ENCODE data around the gene PPIA. TPM values are rescaled to one million over a fixed set of nuclear protein-coding genes. Genes with fewer than 3 reads are reported as not detected.

Gene PPIA
- total RNA-seq, 2 experiments from 2014 or later, result 2,573 to 2,935 TPM

- H2AFZ ChIP-seq (ENCODE audit: low read length), result no peak overlapping the region
Observed at GRCh38 chr7:44767912-44768627, 28.4 kb upstream of the PPIA start.

GRCh38 chr7:44768628-44769371 is 27.7 kb upstream of the PPIA start:
- Histone ChIP-seq H3K79me2 (ENCODE audit: insufficient read depth, low read depth, low read length) (no peaks in the 10 kb centered on the region), H3K36me3 (ENCODE audit: insufficient read depth, low read length) (peaks cover 41% of the 10 kb centered on the region), H3K4me3 (ENCODE audit: low read depth, low read length, poor library complexity, severe bottlenecking) (no peak overlapping the region), H2AFZ (ENCODE audit: low read length) (no peak overlapping the region), H3K27ac (ENCODE audit: low read depth, low read length, poor library complexity, severe bottlenecking) (no peak overlapping the region), H3K4me2 (ENCODE audit: low read length) (no peak overlapping the region), H3K4me1 (ENCODE audit: insufficient read depth, low read length, poor library complexity, severe bottlenecking) (no peaks in the 10 kb centered on the region), H3K9me2 (ENCODE audit: insufficient read depth, low read length) (no peaks in the 10 kb centered on the region), H3K9me3 (ENCODE audit: low read length) (no peaks in the 10 kb centered on the region), H4K20me1 (ENCODE audit: insufficient read depth, low read length) (no peaks in the 10 kb centered on the region)
- BruUV-seq (replicated peaks), result no TSS peak
- CTCF ChIA-PET (ENCODE audit: unreplicated experiment), result no interaction called here
- intact Hi-C loops (cut with micrococcal nuclease; ENCODE audit: unreplicated experiment), result no loop called here
- no peak for TF ChIP-seq CTCF (conservative IDR thresholded peaks at IDR 0.05; ENCODE audit: low read length)
- no peak for TF ChIP-seq EZH2phosphoT487 (IDR thresholded peaks at IDR 0.05; ENCODE audit: borderline replicate concordance, low read depth, low read length)
- POLR2A ChIA-PET, result interaction anchor here (0.7 to 1.7 kb wide), 2 partner anchors 19 to 162 kb away, joined by 3 to 4 read pairs; partner anchors contain the start of gene OGDH
- DNase-seq (ENCODE audit: low spot score), result no peak

More at GRCh38 chr7:44767912-44768627, 28.4 kb upstream of the PPIA start:
- H4K20me1 ChIP-seq (ENCODE audit: insufficient read depth, low read length), result no peaks in the 10 kb centered on the region
- no peaks in the 10 kb centered on the region for H3K4me1 ChIP-seq (ENCODE audit: insufficient read depth, low read length, poor library complexity, severe bottlenecking)
- no peaks in the 10 kb centered on the region for H3K9me3 ChIP-seq (ENCODE audit: low read length)
- POLR2A ChIA-PET, result interaction anchor here (0.7 kb wide), 1 partner anchor 18 kb away, joined by 3 read pairs; no protein-coding TSS in a partner anchor
- no peaks in the 10 kb centered on the region for H3K79me2 ChIP-seq (ENCODE audit: insufficient read depth, low read depth, low read length)
- no peak for TF ChIP-seq EZH2phosphoT487 (IDR thresholded peaks at IDR 0.05; ENCODE audit: borderline replicate concordance, low read depth, low read length)
- TF ChIP-seq CTCF (conservative IDR thresholded peaks at IDR 0.05; ENCODE audit: low read length), result no peak
- no peak overlapping the region for H3K4me3 ChIP-seq (ENCODE audit: low read depth, low read length, poor library complexity, severe bottlenecking)
- H3K27ac ChIP-seq (ENCODE audit: low read depth, low read length, poor library complexity, severe bottlenecking), result no peak overlapping the region
- no peak overlapping the region for H3K4me2 ChIP-seq (ENCODE audit: low read length)
- intact Hi-C loops (cut with micrococcal nuclease; ENCODE audit: unreplicated experiment), result no loop called here
- no TSS peak for BruUV-seq (replicated peaks)
- no peak for DNase-seq (ENCODE audit: low spot score)
- CTCF ChIA-PET (ENCODE audit: unreplicated experiment), result interaction anchor here (0.6 kb wide), 1 partner anchor 325 kb away, joined by 4 read pairs; no protein-coding TSS in a partner anchor
- no peaks in the 10 kb centered on the region for H3K9me2 ChIP-seq (ENCODE audit: insufficient read depth, low read length)
- peaks cover 48% of the 10 kb centered on the region for H3K36me3 ChIP-seq (ENCODE audit: insufficient read depth, low read length)
